Inflammatory macrophage treated with lipopolysaccharide for 4 hours (primary cell): ENCODE measurements around the gene PLCB1.

Experiments
- DNase-seq: peaks from one replicate; pipeline ENCODE4 v3.0.0-alpha.2; 2020

PLCB1 gene

GRCh38 chr20:8749101-8749500 lies 617.0 kb downstream of the PLCB1 start:
- no peak for DNase-seq

DNA sequence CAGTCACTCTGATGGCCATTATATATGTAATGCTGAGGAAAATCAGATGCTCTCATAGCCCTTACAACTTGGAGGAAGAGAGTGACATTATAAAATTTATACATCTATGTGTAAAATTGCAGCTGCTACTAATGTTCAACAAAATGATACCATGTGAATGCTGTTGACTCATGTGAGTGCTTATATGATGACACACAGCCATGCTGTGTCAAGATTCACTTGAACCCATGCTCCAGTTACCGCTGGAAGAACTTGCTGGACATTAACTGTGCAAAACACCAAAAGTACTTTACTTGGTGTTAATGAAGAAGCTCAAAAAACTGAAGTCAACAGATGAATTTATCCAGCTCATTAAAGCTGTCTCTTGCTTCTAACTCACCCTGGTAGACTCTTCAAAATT lies 617.9 kb downstream of the PLCB1 start:
- no peak for DNase-seq

DNA sequence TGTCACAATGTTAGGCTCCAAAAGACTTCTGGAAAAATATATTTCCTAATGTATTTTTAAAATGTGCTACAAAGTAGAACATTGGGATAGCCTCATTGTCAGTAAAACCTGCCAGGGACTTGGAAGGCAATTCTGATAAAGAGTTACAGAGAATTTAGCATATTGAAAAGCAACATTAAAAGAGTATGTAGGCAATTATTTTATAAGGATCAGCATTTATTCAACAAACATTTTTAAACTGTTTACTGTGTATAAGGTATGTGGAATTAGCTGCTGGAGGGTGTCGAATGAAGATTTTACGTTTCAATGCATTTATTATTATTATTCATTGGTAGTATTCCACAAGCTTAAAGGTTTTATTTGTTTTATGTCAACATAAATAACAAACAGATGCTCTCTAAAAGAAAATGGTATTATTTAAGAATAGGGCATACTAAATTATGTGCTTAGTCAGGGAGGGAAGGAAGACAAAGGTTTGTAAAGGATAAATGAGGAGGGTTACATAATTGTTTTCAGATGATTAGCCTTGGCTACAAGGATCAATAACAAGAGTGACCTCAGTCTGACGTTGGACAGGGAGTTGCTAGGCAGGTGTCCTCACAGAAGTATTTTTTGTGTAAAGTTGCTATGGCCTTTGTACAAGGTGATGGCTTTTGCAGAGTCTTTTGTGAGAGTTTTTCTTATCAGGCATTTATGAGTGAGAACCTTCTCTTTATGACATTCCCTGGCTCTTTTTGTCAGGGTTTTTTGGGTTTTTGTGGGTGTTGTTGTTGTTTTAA lies 623.5 kb downstream of the PLCB1 start:
- no peak for DNase-seq

DNA sequence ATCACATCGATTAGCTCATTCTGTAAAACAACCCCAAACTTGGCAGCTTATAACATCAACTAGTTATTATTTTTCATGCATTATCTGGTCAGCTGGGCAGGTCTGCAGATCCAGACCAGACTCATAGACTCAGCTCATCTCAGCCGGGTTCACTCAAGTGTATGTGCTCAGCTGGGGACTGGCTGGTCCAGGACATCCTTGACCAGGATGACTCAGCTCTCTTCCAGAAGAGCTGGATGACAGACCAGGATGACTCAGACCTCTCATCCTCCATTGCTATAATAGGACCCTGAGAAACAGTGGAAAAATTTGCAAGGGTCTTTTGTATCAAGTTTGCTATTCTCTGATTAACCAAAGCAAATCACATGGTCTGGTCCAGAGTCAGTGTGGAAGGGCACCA lies 624.3 kb downstream of the PLCB1 start:
- DNase-seq, result peak; percentile 11

DNA sequence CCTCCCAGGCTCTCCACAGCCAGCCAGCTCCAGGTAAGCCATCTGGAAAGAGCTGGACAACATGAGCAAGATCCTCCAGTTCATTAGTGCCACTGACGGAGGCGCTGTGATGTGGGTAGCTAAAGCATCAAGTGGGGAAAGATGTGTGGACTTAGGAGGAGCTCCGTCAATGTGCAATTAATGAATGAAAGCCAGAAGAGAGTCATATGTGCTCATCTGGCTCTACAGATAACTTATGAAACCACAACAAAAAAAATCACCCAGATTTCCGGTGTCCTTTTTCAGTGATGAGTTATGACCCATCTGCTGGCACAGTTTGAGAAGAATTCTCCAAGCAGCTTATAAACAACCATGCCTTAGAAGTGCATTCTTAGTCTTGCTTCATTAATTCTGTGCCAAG lies 625.1 kb downstream of the PLCB1 start:
- DNase-seq, result no peak

DNA sequence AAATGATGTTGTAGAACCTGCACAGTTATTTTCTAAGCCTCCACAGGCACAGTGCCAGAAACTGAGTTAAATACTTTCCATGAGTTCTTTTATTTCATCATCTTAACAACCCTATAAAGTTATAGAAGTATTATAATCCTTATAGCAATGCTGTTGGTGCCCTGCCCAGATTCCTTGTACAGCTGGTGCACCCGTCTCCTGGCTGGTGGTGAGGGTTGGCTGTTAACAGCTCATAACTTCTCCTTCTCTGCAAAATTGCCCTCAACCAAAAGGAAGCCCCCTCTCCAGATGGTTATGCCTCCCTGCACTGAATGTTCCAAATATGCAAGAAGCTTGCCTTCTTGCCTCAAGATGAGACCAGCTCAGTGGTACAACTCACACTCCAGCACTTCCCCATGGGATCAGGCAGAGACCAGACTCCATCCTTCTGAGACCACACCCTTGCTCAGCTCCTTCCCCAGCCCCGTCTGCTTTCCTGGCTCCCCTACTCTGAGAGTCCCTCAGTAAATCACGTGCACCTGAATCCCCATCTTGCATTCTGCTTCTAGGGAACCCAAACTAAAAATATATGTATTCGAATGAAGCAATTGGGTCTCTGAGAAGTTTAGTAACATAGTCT lies 632.4 kb downstream of the PLCB1 start:
- DNase-seq, result no peak

- DNase-seq, result no peak
Observed at GRCh38 chr20:8766868-8767390, 634.9 kb downstream of the PLCB1 start.

GRCh38 chr20:8774412-8774811 lies 642.3 kb downstream of the PLCB1 start:
- no peak for DNase-seq

DNA sequence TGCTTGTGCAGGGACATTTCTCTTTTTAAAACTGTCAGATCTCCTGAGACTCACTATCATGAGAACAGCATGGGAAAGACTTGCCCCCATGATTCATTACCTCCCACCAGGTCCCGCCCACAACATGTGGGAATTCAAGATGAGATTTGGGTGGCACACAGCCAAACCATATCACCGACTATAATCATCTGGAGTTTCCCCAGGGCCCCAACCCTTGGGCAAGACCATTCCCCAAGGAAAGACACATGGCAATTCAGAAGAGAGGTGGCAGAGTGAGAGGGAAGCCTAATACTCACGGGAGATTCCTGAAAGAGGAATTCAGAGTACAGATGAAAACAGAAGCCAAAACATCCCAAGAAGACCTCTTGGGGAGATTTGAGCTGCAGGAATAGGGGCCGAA lies 645.8 kb downstream of the PLCB1 start:
- DNase-seq, result peak; percentile 14

DNA sequence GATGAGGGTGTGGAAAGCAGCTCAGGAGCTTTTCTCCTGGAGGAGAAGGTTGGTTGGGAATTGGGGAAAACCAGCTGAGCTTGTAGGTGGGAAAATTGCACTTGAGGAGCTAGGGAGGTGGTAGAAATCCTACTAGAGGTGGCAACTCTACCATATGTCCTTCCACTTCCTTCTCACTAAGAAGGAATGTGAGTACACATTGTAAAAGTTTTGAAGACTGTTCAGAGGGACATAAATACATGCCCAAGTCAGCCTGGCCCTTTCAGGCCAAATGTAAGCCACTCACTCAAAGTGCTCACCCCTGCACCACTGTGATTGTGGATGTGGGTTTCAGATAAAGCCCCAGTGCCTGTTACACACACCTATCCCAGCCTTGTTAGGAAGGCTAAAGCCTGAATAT lies 646.3 kb downstream of the PLCB1 start:
- no peak for DNase-seq

- no peak for DNase-seq
Observed at GRCh38 chr20:8780915-8781314, 648.8 kb downstream of the PLCB1 start.

DNA sequence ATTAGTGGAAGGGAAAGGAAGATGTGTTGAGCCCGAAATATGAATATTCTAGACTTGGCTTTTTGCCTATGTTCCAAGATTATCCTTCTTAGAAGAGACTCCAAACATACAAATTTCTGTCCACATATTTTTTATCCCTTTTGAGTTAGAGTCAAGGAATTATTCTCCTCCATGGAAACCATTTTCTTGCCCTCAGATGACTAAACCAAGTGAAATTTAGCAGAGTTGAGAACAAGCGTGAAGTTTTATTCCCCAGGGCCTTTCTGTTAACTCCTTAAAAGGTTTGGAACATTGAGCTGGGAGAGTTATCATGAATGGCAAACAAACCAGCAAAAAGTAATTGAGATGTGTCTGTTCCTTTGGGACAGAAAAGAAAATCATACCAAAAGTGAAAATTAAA lies 650.7 kb downstream of the PLCB1 start:
- DNase-seq, result no peak

DNA sequence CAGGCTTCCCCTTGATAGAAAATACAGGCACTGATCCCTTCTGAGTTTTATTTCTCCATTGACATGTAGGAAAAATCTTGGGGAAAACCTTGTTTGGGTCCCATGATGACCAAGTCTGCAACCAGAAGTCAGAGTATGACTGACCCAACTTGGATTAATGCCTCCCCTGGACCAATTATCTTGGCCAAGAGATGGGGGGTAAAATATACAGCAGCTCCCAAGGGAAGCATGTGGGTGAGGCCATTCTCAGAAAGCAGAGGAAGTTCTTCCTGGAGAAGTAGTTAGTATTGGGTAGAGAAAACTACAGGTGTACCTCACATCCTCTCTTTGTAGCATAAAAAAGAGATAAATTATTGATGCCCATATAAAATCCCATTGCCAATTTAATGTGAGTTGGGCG lies 651.7 kb downstream of the PLCB1 start:
- no peak for DNase-seq

GRCh38 chr20:8786383-8786782 lies 654.3 kb downstream of the PLCB1 start:
- no peak for DNase-seq

DNA sequence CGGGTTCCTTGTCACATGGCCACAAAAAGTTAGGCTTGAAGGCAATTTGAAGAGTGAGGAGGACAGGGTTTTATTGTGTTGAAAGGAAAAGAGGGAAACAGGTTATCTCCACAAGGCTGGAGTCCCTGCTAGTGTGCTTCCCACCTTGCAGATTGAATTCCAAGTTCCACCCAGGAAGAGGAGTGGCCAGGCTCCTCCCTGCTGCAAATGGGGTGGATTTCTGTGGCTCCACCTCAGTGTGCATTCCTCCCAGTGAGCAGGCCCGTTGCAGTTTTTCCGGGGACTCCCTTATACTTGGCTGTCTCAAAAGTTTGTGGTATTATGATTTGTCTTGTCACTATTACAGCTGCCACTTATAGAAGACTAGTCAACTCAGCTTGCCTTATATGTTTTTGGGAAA lies 655.0 kb downstream of the PLCB1 start:
- no peak for DNase-seq

- DNase-seq, result no peak
Observed at GRCh38 chr20:8788275-8788674, 656.2 kb downstream of the PLCB1 start.

- DNase-seq, result no peak
Observed at GRCh38 chr20:8788831-8789230, 656.8 kb downstream of the PLCB1 start.

DNA sequence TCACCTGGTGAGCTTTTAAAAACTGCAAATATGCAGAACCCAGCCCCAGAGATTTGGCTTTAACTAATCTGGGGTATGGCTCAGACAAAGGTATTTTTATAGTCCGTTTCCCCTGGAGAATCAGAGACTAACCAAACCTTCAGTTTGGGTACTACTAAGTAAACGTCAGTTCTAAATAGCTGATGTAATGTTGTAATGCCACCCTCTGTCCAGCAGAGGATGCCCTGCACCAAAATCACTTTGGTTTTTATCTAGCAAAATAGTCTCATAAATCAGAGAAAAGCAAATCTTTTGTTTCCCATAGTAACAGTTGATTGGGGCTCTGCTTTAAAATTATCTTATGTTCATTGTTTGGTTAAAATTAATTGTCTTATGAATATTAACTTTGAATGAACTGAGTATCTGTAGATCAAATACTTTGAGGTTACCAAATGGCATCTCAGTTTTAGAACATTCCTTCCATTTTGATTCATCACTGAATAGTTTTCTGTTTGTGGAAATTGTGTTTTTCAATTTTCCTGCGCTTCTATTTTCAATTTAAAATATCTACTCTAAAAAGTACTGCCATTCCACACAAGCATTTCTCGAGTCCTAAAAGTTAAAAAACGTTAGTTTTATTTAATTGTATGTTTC lies 658.5 kb downstream of the PLCB1 start:
- DNase-seq, result peak; percentile 57

GRCh38 chr20:8795404-8795803 lies 663.3 kb downstream of the PLCB1 start:
- no peak for DNase-seq

DNA sequence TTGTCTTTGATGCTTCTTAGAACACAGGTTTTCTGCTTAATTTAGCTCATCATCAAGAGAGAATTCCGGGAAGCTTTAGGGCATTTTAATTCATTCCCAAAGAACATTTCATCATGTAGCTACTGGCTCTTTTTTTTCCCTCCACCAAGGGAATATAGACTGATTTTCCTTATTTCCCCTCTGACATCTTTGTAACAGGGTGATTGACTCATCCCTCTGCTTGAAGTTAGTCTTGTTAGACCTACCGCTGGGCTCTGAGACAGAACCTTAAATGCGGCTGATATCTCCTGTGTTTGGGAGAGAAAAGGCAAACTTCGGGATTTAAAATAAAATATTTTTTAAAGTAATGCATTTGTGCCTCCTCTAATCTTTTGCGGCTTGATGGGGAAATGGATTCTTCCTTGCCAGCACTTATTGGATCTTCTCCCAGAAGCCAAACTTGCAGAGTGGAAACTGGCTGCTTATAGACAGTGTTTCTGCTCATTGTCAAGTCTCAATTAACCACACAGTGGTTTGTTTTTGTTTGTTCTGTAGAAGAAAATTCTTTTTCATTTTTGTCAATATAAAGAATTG lies 664.1 kb downstream of the PLCB1 start:
- DNase-seq, result no peak

GRCh38 chr20:8798505-8798904 lies 666.4 kb downstream of the PLCB1 start:
- DNase-seq, result no peak

GRCh38 chr20:8800089-8800488 lies 668.0 kb downstream of the PLCB1 start:
- DNase-seq, result no peak

GRCh38 chr20:8801686-8802085 lies 669.6 kb downstream of the PLCB1 start:
- DNase-seq, result no peak

GRCh38 chr20:8803065-8803464 lies 671.0 kb downstream of the PLCB1 start:
- no peak for DNase-seq
